GM21360 (cell line): ENCODE data around the gene RHOBTB1.

Experiments
- ATAC-seq: cut with Tn5 transposase; IDR thresholded peaks from one replicate; pipeline ENCODE4 v1.9.1; 2021; ENCODE audit warnings: mild to moderate bottlenecking, moderate library complexity; ENCODE audit not compliant: unreplicated experiment

Gene RHOBTB1

GRCh38 chr10:60943316-60944057 is 498 bp downstream of the RHOBTB1 start:
- ATAC-seq, result peak; percentile 21

DNA sequence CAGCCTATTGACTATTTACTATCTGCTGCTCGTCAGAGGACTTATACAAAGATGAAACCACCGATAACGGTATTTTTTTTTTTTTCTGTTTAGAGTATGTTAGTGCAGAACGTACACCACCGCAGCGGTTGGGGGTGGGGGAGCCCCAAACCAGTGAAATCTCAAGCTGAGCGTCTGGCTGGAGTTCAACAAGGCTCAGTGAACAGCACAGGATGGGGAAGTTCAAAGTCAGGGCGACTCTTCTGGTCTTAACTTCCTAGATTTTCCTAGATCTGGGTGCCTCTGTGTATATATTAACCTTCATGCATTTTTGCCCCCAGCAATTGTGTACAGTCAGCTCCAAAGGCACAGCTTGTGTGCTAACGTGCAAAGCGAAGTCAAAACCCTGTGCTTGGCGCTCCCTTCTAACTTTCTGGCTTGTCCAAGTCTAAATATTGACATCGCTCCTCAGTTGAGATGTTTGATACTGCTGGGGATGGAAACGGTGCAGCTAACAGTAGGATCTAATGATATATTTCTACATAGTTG is 1.1 kb downstream of the RHOBTB1 start:
- ATAC-seq, result peak; percentile 75

DNA sequence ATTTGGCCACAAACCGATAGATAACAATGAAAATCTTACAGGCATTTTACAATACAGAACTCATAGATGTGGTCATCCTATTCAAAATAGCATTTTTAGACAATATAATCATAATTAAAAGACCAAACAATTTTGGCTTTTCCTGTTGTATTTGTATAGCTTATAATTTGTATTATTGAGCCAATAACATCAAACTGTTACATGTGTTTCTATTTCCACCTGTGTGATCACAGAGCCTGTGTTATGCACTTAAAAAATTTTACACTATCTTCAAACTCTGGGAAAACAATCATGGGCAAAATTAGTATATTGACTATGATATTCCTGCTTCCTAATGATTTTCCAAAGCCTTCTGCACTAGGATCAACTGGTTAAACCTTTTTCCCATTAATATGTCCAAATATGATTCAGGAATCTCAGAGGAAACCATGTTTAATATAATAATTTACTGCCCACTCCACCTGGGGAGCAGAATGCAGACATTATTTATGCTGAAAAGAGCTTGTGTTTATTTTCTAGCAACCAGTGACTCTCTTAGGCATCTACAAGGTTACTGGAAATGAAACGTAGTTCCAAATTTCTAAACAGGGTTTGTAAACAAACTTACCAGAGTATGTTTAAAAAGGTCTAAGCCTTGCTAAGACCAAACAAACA is 1.7 kb downstream of the RHOBTB1 start:
- ATAC-seq, result no peak

GRCh38 chr10:60940446-60940845 is 3.5 kb downstream of the RHOBTB1 start:
- no peak for ATAC-seq

DNA sequence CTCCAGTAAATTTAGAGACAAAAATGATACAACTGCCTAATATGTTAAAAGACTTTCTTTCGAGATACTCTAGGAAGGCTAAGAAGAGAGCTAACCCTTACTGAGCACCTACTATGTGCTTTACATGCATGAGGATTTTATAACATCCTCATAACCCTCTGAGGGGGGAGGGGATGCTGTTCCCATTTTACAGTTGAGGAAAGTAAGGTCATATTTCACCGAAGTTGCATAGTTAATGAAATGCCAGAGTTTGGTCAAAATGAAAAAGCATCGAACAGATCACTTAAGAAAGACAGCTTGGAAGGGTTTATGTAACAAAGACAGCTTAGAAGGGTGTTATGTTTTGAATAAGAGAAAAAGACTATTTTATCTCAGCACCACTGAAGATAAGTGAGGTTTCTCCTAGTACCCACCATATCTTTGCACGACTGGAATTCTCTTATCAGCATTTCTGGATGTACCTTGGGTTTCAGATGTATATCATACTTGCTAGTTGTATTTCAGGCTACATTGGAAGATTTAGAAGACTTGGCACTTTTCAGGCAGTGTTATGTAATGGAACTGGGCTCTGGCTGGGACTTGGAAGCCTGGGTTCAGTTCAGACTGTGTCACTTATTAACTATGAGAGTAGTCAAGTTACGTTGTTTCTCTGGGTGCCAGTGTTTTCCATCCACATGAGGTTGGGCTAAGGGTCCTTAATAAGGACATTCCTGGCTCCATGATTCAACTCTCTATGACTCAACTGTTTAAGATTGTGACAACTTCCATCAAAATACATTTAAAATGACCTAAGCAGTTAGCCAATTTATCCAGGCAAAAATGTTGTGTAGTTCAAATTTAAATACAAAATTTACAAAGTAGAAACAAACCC is 6.0 kb downstream of the RHOBTB1 start:
- ATAC-seq, result no peak

GRCh38 chr10:60937022-60937421 is 7.0 kb downstream of the RHOBTB1 start:
- no peak for ATAC-seq

DNA sequence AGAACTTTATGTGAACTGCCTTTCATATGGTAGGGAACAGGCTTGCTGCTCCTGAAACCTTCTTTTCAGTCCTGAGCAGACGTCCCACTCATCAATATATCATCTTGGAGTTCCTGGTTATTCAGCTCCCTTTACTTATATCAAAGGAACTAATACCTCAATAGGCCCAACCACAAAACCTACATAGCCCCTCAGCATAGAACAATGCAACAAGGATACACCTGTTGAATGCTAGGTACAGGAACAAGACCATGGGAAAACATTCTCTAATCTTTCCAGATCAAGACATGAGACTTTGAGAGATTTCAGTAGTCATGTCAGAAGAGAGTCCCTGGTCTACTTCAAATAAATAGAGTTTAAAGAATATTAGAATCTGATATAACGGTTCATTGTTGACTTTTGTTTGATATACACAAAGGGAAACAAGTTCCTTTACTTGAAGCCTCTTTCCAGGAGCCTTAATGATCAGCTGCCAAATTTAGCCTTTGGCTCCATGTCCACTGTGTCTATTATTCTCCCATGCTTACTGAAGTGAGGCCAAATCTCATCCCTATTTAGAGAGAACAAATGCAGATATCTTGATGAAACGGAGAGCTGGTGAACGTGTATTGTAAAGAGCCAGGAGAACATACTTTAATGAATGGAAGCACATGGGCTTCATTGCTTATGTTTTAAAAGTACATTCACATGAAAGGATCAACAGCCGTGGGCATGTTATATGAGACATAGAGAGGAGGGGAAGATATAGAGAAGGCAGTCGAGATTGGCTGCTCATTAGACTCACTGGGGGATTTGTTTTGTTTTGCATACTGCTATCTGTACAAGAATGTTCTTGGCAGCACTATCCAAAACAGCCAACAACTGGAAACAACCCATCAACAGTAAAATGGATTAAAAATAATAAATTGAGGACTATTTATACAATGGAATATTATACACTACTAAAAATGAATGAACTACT is 9.5 kb downstream of the RHOBTB1 start:
- ATAC-seq, result no peak

GRCh38 chr10:60932756-60933155 is 11.2 kb downstream of the RHOBTB1 start:
- ATAC-seq, result no peak

GRCh38 chr10:60930237-60930636 is 13.7 kb downstream of the RHOBTB1 start:
- ATAC-seq, result no peak

DNA sequence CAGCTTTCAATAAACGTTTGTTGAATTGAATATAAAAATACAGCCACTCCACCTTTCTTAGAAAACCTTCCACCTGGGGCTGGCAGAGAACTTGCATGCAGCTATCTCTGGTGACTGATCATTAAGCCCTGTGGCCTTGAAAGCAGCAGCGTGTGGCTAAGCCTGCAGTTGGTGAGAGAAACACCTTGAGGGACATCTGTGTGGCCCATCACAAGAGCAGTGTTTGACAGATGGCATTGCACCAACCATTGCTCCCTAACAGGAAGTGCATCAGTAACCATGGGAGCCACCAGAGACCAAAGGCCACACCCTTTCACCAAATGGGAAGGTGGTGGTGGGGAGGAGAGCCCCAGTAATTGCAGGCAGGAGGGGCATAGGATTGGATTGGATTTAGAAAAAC is 22.4 kb downstream of the RHOBTB1 start:
- ATAC-seq, result no peak

DNA sequence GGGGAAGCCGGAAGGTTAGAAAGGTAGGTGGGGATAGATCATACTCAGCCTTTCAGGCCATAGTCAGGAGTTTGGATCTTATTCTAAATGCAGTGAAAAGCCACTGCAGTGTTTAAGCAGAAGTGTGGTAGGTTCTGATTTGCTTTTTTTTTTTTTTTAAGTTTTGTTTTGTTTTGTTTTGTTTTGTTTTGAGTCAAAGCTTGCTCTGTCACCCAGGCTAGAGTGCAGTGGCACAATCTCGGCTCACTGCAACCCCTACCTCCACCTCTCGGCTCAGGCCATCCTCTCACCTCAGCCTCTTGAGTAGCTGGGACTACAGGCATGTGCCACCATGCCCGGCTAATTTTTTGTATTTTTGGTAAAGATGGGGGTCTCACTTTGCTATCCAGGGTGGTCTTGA is 23.5 kb downstream of the RHOBTB1 start:
- ATAC-seq, result no peak

DNA sequence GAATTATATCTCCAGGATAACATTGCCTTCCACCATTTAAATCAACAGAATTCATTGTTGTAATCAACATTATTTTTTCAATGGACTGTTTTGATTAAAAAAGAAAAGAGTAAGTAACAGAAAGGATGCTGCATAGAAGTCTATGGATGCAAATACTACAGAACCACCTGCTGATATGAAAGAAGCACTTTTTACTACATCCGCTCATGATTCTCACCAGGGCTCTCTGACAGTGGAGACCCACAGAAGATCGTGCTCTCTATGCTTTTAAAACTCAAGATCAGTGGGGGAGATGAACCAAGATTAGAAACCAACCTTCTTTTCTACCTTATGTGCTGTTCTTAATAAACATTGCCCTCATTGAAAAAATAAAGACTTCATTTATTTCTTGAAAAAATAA is 24.4 kb downstream of the RHOBTB1 start:
- no peak for ATAC-seq

DNA sequence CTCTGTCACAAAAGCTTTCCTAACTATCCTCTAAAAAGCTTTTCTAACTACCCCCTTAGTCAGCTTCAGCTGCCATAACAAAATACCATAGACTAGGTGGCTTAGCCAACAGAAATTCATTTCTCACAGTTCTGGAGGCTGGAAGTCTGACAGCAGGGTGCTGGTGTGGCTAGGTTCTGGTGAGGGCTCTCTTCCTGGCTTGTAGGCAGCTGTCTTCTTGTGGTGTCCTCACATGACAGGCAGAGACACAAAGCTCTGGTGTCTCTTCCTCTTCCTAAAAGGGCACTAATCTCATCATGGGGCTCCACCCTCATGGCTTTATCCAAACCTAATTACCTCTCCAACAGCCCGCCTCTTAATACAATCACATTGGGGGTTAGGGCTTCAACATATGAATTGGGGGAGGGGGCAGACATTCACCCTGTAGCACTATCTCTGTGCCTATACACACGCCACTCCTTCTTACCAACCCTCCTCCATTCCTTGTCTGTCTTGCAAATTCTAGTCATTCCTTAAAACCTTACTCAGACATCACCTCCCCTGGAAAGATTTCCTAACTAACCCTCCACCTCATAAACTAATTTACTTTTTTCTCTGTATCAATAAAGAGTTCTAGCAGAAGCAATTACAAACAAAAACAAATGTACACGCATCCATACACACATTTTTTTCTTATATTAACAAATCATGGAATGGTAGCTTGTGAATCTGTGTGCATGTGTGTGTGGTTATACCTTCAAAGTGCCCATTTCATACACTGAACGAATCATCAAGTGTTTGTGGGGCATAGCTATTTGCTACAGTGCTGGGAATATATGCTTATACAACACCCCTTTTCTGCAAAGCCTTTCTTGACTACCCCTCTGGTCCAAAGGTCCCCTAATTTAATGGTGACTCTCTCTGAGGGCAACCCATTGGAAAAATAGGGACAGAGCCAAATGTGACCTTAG is 26.4 kb downstream of the RHOBTB1 start:
- ATAC-seq, result no peak

DNA sequence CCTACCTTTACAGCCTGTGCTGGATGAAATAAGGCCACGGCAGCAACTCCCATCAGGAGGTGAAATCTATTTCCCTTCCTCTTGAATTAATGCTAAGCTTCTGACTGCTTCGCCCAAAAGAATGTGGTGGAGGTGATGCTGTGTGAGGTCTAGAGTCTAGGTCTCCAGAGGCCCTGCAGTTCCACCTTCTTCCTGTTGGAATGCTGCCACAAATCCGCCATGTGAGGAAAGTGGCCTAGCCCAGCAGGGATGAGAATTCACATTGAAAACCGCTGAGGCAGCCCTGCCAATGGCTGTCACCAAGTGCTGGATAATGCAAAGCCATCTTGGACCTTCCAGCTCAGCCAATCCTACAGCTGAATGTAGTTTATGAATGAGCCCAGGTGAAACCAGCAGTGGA is 28.0 kb downstream of the RHOBTB1 start:
- ATAC-seq, result no peak

DNA sequence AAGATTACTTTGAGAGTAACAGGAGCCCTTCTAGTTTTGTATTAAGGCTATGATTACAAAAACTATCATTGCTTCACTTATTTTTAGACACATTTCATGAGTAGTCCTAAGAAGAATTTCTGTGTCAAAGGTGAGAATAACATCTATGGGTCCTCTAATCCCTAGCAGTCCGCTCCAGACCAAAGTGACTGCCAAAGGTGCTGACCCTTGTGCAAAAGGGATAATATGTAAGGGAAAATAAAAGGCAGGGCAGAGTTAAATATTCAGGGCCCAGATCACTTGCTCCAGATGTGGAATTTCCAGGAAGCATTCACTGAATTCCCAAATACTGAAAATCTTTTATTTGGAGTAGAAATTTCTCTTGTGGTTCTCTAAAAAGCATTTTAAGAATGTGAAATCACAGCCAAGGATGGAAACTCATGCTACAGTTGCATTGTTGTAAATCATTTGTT is 29.3 kb downstream of the RHOBTB1 start:
- no peak for ATAC-seq

DNA sequence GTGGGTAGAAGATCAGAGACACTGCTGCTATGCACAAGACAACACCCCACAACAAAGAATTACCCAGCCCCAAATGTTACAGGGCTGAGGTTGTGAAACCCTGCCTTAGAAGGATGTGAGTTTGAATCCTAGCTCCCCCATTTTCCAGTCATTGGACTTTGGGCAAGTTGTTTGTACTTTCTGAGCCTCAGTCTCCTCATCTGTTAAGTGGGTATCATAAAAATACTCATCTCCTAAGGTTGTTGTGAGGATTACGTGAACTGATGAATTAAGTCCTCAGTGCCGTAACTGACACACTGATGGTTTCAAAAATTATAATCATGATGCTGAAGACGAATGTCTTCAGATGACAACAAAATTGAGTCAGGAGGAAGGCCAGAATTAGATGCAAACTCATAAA is 30.3 kb downstream of the RHOBTB1 start:
- ATAC-seq, result no peak

- no peak for ATAC-seq
These were observed 30.9 kb downstream of the RHOBTB1 start for GRCh38 chr10:60913071-60913470.

- no peak for ATAC-seq
These were observed 32.3 kb downstream of the RHOBTB1 start for GRCh38 chr10:60911715-60912114.

DNA sequence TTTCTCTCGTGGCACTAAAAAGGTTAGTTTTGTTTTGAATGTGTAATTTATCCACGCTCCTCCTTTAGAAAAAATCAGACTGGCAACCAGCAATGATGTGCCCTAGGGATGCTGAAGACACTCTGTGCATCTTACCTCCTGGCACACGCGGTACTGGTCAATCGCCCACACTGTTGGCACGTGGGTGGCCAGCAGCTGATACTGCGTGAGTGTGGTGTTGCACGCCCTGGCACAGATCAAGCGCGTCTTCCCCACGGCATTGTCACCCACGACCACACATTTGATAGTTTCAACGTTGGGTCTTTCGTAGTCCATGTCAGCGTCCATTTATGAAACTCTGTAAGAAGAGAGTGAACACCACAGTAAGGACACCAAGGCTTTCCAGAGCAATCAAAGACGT is 32.8 kb downstream of the RHOBTB1 start:
- ATAC-seq, result no peak
